HFFc6 (cell line): Measurements from ENCODE around the gene NEMP2. TPM values are rescaled to one million over a fixed set of nuclear protein-coding genes. Genes with fewer than 3 reads are reported as not detected.

Source experiments
- DNase-seq: peaks from one replicate; pipeline ENCODE4 v3.0.0-alpha.2; 2018
- H3K27ac Mint-ChIP-seq: 2 replicates; pipeline ENCODE4 v1.8.0; 2020; ENCODE audit warnings: mild to moderate bottlenecking, mixed read lengths
- H3K27me3 Mint-ChIP-seq: 2 replicates; pipeline ENCODE4 v1.8.0; 2021; ENCODE audit warnings: mild to moderate bottlenecking, moderate library complexity, mixed read lengths; ENCODE audit not compliant: insufficient read depth
- H3K36me3 Mint-ChIP-seq: 2 replicates; pipeline ENCODE4 v1.8.0; 2021; ENCODE audit warnings: low read depth, mixed read lengths
- H3K4me1 Mint-ChIP-seq: 2 replicates; pipeline ENCODE4 v1.8.0; 2020; ENCODE audit warnings: low read depth, mixed read lengths
- H3K4me3 Mint-ChIP-seq: 2 replicates; pipeline ENCODE4 v1.8.0; 2020; ENCODE audit warnings: mild to moderate bottlenecking, moderate library complexity, mixed read lengths
- H3K9me3 Mint-ChIP-seq: 2 replicates; pipeline ENCODE4 v1.8.0; 2020; ENCODE audit warnings: mild to moderate bottlenecking, mixed read lengths
- CTCF ChIP-seq: fragments of 200-600 bp; sonication (generic); IDR thresholded peaks from 2 replicates; pipeline ENCODE4 v1.5.0; 2021; ENCODE audit warnings: antibody characterized with exemption, mild to moderate bottlenecking
- total RNA-seq, 6 experiments: library from RNA; stranded (reverse); fragmentation: NEBNext Ultra II Directional; extraction: Animal tissue kit (Norgen Biotek cat#: 25700); gene quantifications; 2 replicates in 1 of 6; 3 replicates in 5 of 6; pipeline ENCODE4 v1.2.3, GENCODE V29; 2021

NEMP2 gene
- total RNA-seq, 6 experiments from 2014 or later = 1.5 to 7.4 (median 6.5) TPM

GRCh38 chr2:190537765-190538164 is 3.2 kb upstream of the NEMP2 start:
- peaks cover 50% of the 10 kb centered on the region for H3K36me3 Mint-ChIP-seq
- peak; percentile 38 for DNase-seq
- peaks cover 39% of the 10 kb centered on the region for H3K9me3 Mint-ChIP-seq
- no peak for TF ChIP-seq CTCF
- no peaks in the 10 kb centered on the region for H3K27me3 Mint-ChIP-seq
- no peak overlapping the region for H3K27ac Mint-ChIP-seq
- peaks cover 20% of the 10 kb centered on the region for H3K4me1 Mint-ChIP-seq
- H3K4me3 Mint-ChIP-seq = no peak overlapping the region

GRCh38 chr2:190535586-190535985 is 1.1 kb upstream of the NEMP2 start:
- Mint-ChIP-seq H3K36me3 (peaks cover 31% of the 10 kb centered on the region), H3K9me3 (peaks cover 20% of the 10 kb centered on the region), H3K27me3 (no peaks in the 10 kb centered on the region), H3K4me1 (peaks cover 27% of the 10 kb centered on the region), H3K4me3 (peak overlapping the region; percentile 94), H3K27ac (no peak overlapping the region; the same call in 1 of the 2 replicates)
- no peak for DNase-seq
- no peak for TF ChIP-seq CTCF

GRCh38 chr2:190535121-190535439 is 558 bp upstream of the NEMP2 start:
- no peak for DNase-seq
- H3K9me3 Mint-ChIP-seq = peaks cover 15% of the 10 kb centered on the region
- H3K27me3 Mint-ChIP-seq = no peaks in the 10 kb centered on the region
- peak overlapping the region; percentile 94 for H3K4me3 Mint-ChIP-seq
- peaks cover 26% of the 10 kb centered on the region for H3K36me3 Mint-ChIP-seq
- peaks cover 32% of the 10 kb centered on the region for H3K4me1 Mint-ChIP-seq
- H3K27ac Mint-ChIP-seq = peak overlapping the region; percentile 84
- no peak for TF ChIP-seq CTCF

- peaks cover 15% of the 10 kb centered on the region for H3K36me3 Mint-ChIP-seq
- peak overlapping the region; percentile 97 for H3K27ac Mint-ChIP-seq
- peaks cover 5% of the 10 kb centered on the region for H3K9me3 Mint-ChIP-seq
- H3K4me1 Mint-ChIP-seq = peaks cover 41% of the 10 kb centered on the region
- H3K4me3 Mint-ChIP-seq = peak overlapping the region; percentile 94
- no peak for DNase-seq
- H3K27me3 Mint-ChIP-seq = no peaks in the 10 kb centered on the region; the same call in 1 of the 2 replicates
- TF ChIP-seq CTCF = no peak
Observed at GRCh38 chr2:190533968-190534309, 583 bp downstream of the NEMP2 start.

GRCh38 chr2:190533175-190533967 is 1.2 kb downstream of the NEMP2 start:
- DNase-seq = no peak
- peaks cover 46% of the 10 kb centered on the region for H3K4me1 Mint-ChIP-seq
- peak overlapping the region; percentile 94 for H3K4me3 Mint-ChIP-seq
- no peaks in the 10 kb centered on the region; the same call in 1 of the 2 replicates for H3K27me3 Mint-ChIP-seq
- TF ChIP-seq CTCF = no peak
- H3K27ac Mint-ChIP-seq = peak overlapping the region; percentile 97
- H3K9me3 Mint-ChIP-seq = no peaks in the 10 kb centered on the region; the same call in 1 of the 2 replicates
- H3K36me3 Mint-ChIP-seq = peaks cover 9% of the 10 kb centered on the region
